Measurements from ENCODE around the gene NELFCD. TPM values are rescaled to one million over a fixed set of nuclear protein-coding genes. Genes with fewer than 3 reads are reported as not detected.

NELFCD gene
- total and polyA plus RNA-seq, 9 of the 15 experiments (the other 6 are each of a cell fraction or from before 2014, with no cell fraction given) = 11.7 to 163 (median 96.5) TPM

DNA sequence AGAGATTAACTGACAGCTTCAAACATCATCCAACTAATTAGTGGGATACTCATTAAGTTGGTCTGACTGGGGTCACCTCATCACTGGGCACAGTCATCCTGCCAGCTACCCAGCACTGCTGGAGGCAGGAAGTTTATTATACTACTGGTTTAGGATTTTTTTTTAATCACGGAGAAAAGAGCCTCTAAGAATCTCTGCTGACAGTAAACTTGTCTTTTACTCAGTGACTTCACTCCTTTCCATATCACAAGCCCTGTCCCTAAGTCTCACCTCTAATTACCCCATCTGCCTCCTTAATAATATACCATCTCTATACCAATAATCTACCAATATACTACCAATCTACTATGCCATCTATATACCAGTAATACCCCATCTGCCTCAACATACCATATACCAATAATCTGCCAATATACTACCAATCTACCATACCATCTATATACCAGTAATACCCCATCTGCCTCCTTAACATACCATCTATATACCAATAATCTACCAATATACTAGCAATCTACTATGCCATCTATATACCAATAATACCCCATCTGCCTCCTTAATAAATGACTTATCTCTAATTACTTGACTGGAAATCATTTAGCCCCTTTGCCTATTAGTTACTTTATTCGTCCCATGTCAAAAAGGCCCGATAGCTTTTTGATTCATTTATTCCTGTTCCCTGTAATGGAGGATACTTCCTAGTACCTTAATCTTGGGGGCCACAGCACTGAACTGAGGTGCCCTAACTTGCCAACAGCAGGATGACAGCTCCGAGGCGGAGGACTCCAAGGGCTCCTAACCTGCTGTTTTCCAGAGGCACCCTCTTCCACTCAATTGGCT, 46.1 kb downstream of the NELFCD start (continued):
- TF ChIP-seq MEF2A (IDR thresholded peaks at IDR 0.05; ENCODE audit: control insufficient read depth, low read depth, low read length) = no peak
- TF ChIP-seq KAT7 (CRISPR knock-in tag; IDR thresholded peaks at IDR 0.05; ENCODE audit: borderline replicate concordance) = no peak
- no peak for TF ChIP-seq ZNF146 (CRISPR knock-in tag; IDR thresholded peaks at IDR 0.05; ENCODE audit: unreplicated experiment)
- TF ChIP-seq PPARD (CRISPR knock-in tag; IDR thresholded peaks at IDR 0.05) = no peak
- TF ChIP-seq HIVEP1 (CRISPR knock-in tag; IDR thresholded peaks at IDR 0.05) = no peak
- TF ChIP-seq CREB1 (IDR thresholded peaks at IDR 0.05) = no peak
- no peak for TF ChIP-seq CREB1 (CRISPR knock-in tag; IDR thresholded peaks at IDR 0.05)
- no peak for TF ChIP-seq RBM17 (IDR thresholded peaks at IDR 0.05; ENCODE audit: borderline replicate concordance, low read depth, low read length)
- no peak for TF ChIP-seq ZKSCAN8 (CRISPR knock-in tag; IDR thresholded peaks at IDR 0.05)
- peak; percentile 28 for TF ChIP-seq POLR2B (IDR thresholded peaks at IDR 0.05; ENCODE audit: low read depth, partially characterized antibody)
- no peak for TF ChIP-seq ZNF3 (CRISPR knock-in tag; IDR thresholded peaks at IDR 0.05)
- TF ChIP-seq TCF7L2 (IDR thresholded peaks at IDR 0.05; ENCODE audit: low read depth, low read length) = no peak
- TF ChIP-seq, protein P1, sequence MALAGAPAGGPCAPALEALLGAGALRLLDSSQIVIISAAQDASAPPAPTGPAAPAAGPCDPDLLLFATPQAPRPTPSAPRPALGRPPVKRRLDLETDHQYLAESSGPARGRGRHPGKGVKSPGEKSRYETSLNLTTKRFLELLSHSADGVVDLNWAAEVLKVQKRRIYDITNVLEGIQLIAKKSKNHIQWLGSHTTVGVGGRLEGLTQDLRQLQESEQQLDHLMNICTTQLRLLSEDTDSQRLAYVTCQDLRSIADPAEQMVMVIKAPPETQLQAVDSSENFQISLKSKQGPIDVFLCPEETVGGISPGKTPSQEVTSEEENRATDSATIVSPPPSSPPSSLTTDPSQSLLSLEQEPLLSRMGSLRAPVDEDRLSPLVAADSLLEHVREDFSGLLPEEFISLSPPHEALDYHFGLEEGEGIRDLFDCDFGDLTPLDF (CRISPR knock-in tag; IDR thresholded peaks at IDR 0.05) = no peak
- TF ChIP-seq ZNF282 (CRISPR knock-in tag; IDR thresholded peaks at IDR 0.05) = no peak
- TF ChIP-seq, protein P2, sequence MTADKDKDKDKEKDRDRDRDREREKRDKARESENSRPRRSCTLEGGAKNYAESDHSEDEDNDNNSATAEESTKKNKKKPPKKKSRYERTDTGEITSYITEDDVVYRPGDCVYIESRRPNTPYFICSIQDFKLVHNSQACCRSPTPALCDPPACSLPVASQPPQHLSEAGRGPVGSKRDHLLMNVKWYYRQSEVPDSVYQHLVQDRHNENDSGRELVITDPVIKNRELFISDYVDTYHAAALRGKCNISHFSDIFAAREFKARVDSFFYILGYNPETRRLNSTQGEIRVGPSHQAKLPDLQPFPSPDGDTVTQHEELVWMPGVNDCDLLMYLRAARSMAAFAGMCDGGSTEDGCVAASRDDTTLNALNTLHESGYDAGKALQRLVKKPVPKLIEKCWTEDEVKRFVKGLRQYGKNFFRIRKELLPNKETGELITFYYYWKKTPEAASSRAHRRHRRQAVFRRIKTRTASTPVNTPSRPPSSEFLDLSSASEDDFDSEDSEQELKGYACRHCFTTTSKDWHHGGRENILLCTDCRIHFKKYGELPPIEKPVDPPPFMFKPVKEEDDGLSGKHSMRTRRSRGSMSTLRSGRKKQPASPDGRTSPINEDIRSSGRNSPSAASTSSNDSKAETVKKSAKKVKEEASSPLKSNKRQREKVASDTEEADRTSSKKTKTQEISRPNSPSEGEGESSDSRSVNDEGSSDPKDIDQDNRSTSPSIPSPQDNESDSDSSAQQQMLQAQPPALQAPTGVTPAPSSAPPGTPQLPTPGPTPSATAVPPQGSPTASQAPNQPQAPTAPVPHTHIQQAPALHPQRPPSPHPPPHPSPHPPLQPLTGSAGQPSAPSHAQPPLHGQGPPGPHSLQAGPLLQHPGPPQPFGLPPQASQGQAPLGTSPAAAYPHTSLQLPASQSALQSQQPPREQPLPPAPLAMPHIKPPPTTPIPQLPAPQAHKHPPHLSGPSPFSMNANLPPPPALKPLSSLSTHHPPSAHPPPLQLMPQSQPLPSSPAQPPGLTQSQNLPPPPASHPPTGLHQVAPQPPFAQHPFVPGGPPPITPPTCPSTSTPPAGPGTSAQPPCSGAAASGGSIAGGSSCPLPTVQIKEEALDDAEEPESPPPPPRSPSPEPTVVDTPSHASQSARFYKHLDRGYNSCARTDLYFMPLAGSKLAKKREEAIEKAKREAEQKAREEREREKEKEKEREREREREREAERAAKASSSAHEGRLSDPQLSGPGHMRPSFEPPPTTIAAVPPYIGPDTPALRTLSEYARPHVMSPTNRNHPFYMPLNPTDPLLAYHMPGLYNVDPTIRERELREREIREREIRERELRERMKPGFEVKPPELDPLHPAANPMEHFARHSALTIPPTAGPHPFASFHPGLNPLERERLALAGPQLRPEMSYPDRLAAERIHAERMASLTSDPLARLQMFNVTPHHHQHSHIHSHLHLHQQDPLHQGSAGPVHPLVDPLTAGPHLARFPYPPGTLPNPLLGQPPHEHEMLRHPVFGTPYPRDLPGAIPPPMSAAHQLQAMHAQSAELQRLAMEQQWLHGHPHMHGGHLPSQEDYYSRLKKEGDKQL (CRISPR knock-in tag; IDR thresholded peaks at IDR 0.05; ENCODE audit: borderline replicate concordance) = no peak
- TF ChIP-seq, protein P3, sequence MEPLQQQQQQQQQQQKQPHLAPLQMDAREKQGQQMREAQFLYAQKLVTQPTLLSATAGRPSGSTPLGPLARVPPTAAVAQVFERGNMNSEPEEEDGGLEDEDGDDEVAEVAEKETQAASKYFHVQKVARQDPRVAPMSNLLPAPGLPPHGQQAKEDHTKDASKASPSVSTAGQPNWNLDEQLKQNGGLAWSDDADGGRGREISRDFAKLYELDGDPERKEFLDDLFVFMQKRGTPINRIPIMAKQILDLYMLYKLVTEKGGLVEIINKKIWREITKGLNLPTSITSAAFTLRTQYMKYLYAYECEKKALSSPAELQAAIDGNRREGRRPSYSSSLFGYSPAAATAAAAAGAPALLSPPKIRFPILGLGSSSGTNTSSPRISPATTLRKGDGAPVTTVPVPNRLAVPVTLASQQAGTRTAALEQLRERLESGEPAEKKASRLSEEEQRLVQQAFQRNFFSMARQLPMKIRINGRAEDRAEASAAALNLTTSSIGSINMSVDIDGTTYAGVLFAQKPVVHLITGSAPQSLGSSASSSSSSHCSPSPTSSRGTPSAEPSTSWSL (CRISPR knock-in tag; IDR thresholded peaks at IDR 0.05; ENCODE audit: borderline replicate concordance) = no peak
- no peak for TF ChIP-seq NCOA1 (IDR thresholded peaks at IDR 0.05; ENCODE audit: low read depth)
- TF ChIP-seq, protein P4, sequence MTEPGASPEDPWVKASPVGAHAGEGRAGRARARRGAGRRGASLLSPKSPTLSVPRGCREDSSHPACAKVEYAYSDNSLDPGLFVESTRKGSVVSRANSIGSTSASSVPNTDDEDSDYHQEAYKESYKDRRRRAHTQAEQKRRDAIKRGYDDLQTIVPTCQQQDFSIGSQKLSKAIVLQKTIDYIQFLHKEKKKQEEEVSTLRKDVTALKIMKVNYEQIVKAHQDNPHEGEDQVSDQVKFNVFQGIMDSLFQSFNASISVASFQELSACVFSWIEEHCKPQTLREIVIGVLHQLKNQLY (CRISPR knock-in tag; conservative IDR thresholded peaks at IDR 0.05) = no peak
- TF ChIP-seq EGR1 (conservative IDR thresholded peaks at IDR 0.05) = no peak
- peak; percentile 56; the same call in 1 of the 2 replicates for TF ChIP-seq SUPT5H (IDR thresholded peaks at IDR 0.05)
